HCT116 (cell line): ENCODE data around the gene ATP8A2. TPM values are rescaled to one million over a fixed set of nuclear protein-coding genes. Genes with fewer than 3 reads are reported as not detected.

Experiments
- ATAC-seq: fragments of 200-7000 bp; cut with Tn5 transposase; 2 replicates; pipeline ENCODE4 v1.9.1; 2020; ENCODE audit warnings: mild to moderate bottlenecking, moderate library complexity
- BruUV-seq: library from RNA; stranded (reverse); fragments of 400-500 nt; replicated peaks from 2 replicates; lab custom pipeline; 2021; lab: Mats Ljungman, UMichigan
- CTCF ChIA-PET: fragments of 300-600 bp; sonication (Branson Sonifier 250); formaldehyde crosslinking; loops from one replicate; lab custom pipeline; 2021; ENCODE audit warnings: antibody characterized with exemption; lab: Charles Lee
- POLR2A ChIA-PET: fragments of 300-600, 350-600 bp; sonication (Branson Sonifier 250); formaldehyde crosslinking; loops from one replicate; lab custom pipeline; 2021; ENCODE audit warnings: antibody characterized with exemption; lab: Charles Lee
- RAD21 ChIA-PET, 2 experiments: fragments of 300-600 bp; sonication (Branson Sonifier 250); formaldehyde crosslinking; loops; one replicate each; lab custom pipeline; 2023; ENCODE audit warnings: low total read pairs in 2 of 2; ENCODE audit not compliant: uncharacterized antibody in 2 of 2, unreplicated experiment in 2 of 2, low non-redundant PET in 1 of 2; lab: Charles Lee
- DNase-seq: peaks from one replicate; pipeline ENCODE4 v3.0.0-alpha.2; 2010; ENCODE audit warnings: low read depth, low spot score
- H2AFZ ChIP-seq: fragments of 200-600 bp; shearing (Covaris generic), sonication (generic); 2 replicates; pipeline ENCODE4 v1.6.1; 2017; ENCODE audit warnings: low read depth, mixed run types, mixed read lengths, antibody characterized with exemption, low read length; ENCODE audit not compliant: poor library complexity, severe bottlenecking
- H3K27ac ChIP-seq: 2 replicates; pipeline ENCODE4 v1.5.1; 2012; ENCODE audit warnings: low read depth, low read length
- H3K27me3 ChIP-seq: fragments of 200-600 bp; sonication (generic); 2 replicates; pipeline ENCODE4 v1.6.1; 2016; ENCODE audit warnings: mixed run types, low read length, mixed read lengths; ENCODE audit not compliant: insufficient read depth
- H3K36me3 ChIP-seq, 2 experiments: fragments of 200-500 bp in 1 of 2; fragments of 200-600 bp in 1 of 2; sonication (Bioruptor generic) in 1 of 2; sonication (generic) in 1 of 2; 2 replicates each; pipeline versions ENCODE4 v1.5.1 to v1.6.1; 2014 to 2016; ENCODE audit warnings: low read length in 2 of 2, inconsistent platforms in 1 of 2, mixed read lengths in 1 of 2, mixed run types in 1 of 2; ENCODE audit not compliant: insufficient read depth in 2 of 2, control insufficient read depth in 1 of 2
- H3K4me1 ChIP-seq, 2 experiments: fragments of 200-600 bp in 1 of 2; sonication (generic) in 1 of 2; 2 replicates each; pipeline versions ENCODE4 v1.5.1 to v1.6.1; 2012 to 2017; ENCODE audit warnings: low read length in 2 of 2, inconsistent platforms in 1 of 2, mild to moderate bottlenecking in 1 of 2, mixed read lengths in 1 of 2, mixed run types in 1 of 2, moderate library complexity in 1 of 2; ENCODE audit not compliant: insufficient read depth in 2 of 2, control insufficient read depth in 1 of 2
- H3K4me2 ChIP-seq: fragments of 200-600 bp; sonication (generic); 2 replicates; pipeline ENCODE4 v1.6.1; 2017; ENCODE audit warnings: mixed run types, low read length, mixed read lengths
- H3K4me3 ChIP-seq, 2 experiments: fragments of 200-600 bp in 1 of 2; sonication (generic) in 1 of 2; replicated peaks in 1 of 2; 2 replicates each; pipeline ENCODE4 v1.5.1; 2011 to 2016; ENCODE audit warnings: low read length in 2 of 2, control low read depth in 1 of 2, low read depth in 1 of 2, mild to moderate bottlenecking in 1 of 2, mixed read lengths in 1 of 2, mixed run types in 1 of 2
- H3K79me2 ChIP-seq: fragments of 200-600 bp; sonication (generic); 2 replicates; pipeline ENCODE4 v1.6.1; 2017; ENCODE audit warnings: mild to moderate bottlenecking, mixed run types, low read length, moderate library complexity, mixed read lengths; ENCODE audit not compliant: insufficient read depth
- H3K9ac ChIP-seq: fragments of 200-600 bp; sonication (generic); 2 replicates; pipeline ENCODE4 v1.6.1; 2016; ENCODE audit warnings: low read length, mixed read lengths
- H3K9me2 ChIP-seq: fragments of 200-600 bp; sonication (generic), shearing (Covaris generic); 2 replicates; pipeline ENCODE4 v1.6.1; 2017; ENCODE audit warnings: mixed run types, mild to moderate bottlenecking, moderate library complexity; ENCODE audit not compliant: insufficient read depth
- H3K9me3 ChIP-seq, 2 experiments: fragments of 200-500 bp in 1 of 2; fragments of 200-600 bp in 1 of 2; sonication (Bioruptor generic) in 1 of 2; sonication (generic) in 1 of 2; 2 replicates each; pipeline ENCODE4 v1.6.1; 2014 to 2017; ENCODE audit warnings: low read length in 2 of 2, mixed read lengths in 2 of 2, inconsistent platforms in 1 of 2, low read depth in 1 of 2, mild to moderate bottlenecking in 1 of 2, mixed run types in 1 of 2, moderate library complexity in 1 of 2; ENCODE audit not compliant: control insufficient read depth in 1 of 2, insufficient read depth in 1 of 2
- H4K20me1 ChIP-seq: fragments of 200-600 bp; sonication (generic), shearing (Covaris generic); 2 replicates; pipeline ENCODE4 v1.6.1; 2017; ENCODE audit warnings: mixed run types, mild to moderate bottlenecking, moderate library complexity; ENCODE audit not compliant: insufficient read depth
- CBX3 ChIP-seq: IDR thresholded peaks from 2 replicates; pipeline ENCODE4 v1.6.1; 2012; ENCODE audit warnings: low read depth
- SIN3A ChIP-seq: IDR thresholded peaks from 2 replicates; pipeline ENCODE4 v1.6.1; 2012; ENCODE audit warnings: low read depth
- YY1 ChIP-seq: IDR thresholded peaks from 2 replicates; pipeline ENCODE4 v1.6.1; 2011; ENCODE audit warnings: low read length, low read depth, moderate library complexity, mild to moderate bottlenecking; ENCODE audit not compliant: insufficient replicate concordance; ENCODE audit errors: extremely low read depth
- ZBTB33 ChIP-seq: IDR thresholded peaks from 2 replicates; pipeline ENCODE4 v1.6.1; 2011; ENCODE audit warnings: mild to moderate bottlenecking, low read length, moderate library complexity; ENCODE audit not compliant: insufficient replicate concordance; ENCODE audit errors: extremely low read depth
- ZFX ChIP-seq: fragments of 450-650 bp; IDR thresholded peaks from 2 replicates; pipeline ENCODE4 v1.6.1; 2017
- intact Hi-C: fragments of 100-400 bp; cut with micrococcal nuclease; formaldehyde crosslinking; loops from 2 replicates; pipeline ENCODE4 v1.10.0; 2022
- total RNA-seq: library from RNA; stranded (reverse); gene quantifications from one replicate; pipeline ENCODE4 v1.2.1, GENCODE V29; 2021; ENCODE audit not compliant: unreplicated experiment
- TF ChIP-seq, protein P1 (sequence below), 3 experiments: fragments of 200-600 bp in 1 of 3; sonication (generic) in 1 of 3; IDR thresholded peaks in 2 of 3; conservative IDR thresholded peaks in 1 of 3; 2 replicates each; pipeline ENCODE4 v1.5.1; 2012 to 2017; ENCODE audit warnings: low read depth in 2 of 3, low read length in 2 of 3, antibody characterized with exemption in 1 of 3, borderline replicate concordance in 1 of 3, control low read depth in 1 of 3, mild to moderate bottlenecking in 1 of 3, mixed read lengths in 1 of 3, mixed run types in 1 of 3, moderate library complexity in 1 of 3; ENCODE audit not compliant: insufficient read depth in 1 of 3

The ATP8A2 gene
- total RNA-seq, 1 experiment from 2014 or later = not detected

DNA sequence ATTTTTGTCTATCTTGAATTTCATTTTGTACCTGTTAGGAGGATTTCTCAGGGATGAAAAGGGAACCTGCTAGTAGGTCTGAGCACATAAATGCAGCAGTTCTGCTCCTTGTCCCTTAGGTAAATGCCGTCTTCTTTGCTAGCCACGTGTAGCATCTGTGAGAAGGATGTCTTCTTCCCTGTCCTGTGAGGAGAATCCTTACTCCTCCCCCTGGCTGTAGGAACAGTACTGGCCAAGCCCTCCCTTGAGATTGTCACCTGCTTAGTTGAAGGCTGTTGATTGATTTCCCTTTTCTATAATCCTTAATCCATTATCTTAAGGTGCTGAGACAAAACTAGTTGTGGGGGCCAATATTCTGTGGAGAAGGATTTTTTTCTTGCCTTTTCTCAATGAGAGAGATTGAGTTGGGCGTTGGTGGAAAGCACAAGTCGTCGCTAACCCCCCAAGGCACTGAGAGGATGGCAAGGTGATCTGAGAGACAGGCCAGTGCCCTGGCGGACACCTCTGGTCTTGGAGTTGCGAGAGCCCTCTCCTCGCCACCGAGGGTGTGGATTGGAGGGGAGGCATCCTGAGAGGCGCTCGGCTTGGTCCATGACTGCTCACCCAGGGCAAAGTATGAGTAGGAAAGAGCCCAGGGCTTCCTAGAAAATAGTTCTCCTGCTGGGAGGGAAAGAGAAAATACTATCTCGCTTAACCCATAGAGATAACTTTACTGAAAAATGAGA lies 216.7 kb downstream of the ATP8A2 start:
- intact Hi-C loops = no loop called here
- CTCF ChIA-PET = no interaction called here
- DNase-seq = no peak
- H3K27me3 ChIP-seq = peaks cover 61% of the 10 kb centered on the region
- no peaks in the 10 kb centered on the region for H3K9me3 ChIP-seq
- H4K20me1 ChIP-seq = no peaks in the 10 kb centered on the region
- BruUV-seq = no TSS peak
- ATAC-seq = no peak
- H3K9me2 ChIP-seq = no peaks in the 10 kb centered on the region
- no peak for TF ChIP-seq CBX3
- TF ChIP-seq SIN3A = no peak
- TF ChIP-seq ZFX = no peak
- TF ChIP-seq, protein P1, sequence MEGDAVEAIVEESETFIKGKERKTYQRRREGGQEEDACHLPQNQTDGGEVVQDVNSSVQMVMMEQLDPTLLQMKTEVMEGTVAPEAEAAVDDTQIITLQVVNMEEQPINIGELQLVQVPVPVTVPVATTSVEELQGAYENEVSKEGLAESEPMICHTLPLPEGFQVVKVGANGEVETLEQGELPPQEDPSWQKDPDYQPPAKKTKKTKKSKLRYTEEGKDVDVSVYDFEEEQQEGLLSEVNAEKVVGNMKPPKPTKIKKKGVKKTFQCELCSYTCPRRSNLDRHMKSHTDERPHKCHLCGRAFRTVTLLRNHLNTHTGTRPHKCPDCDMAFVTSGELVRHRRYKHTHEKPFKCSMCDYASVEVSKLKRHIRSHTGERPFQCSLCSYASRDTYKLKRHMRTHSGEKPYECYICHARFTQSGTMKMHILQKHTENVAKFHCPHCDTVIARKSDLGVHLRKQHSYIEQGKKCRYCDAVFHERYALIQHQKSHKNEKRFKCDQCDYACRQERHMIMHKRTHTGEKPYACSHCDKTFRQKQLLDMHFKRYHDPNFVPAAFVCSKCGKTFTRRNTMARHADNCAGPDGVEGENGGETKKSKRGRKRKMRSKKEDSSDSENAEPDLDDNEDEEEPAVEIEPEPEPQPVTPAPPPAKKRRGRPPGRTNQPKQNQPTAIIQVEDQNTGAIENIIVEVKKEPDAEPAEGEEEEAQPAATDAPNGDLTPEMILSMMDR (IDR thresholded peaks at IDR 0.05 in 2 of 3, conservative IDR thresholded peaks at IDR 0.05 in 1 of 3; ENCODE audit: borderline replicate concordance in 1 of 3, insufficient read depth in 1 of 3, low read depth in 2 of 3, low read length in 2 of 3) = no peak
- no peak for TF ChIP-seq YY1
- TF ChIP-seq ZBTB33 = no peak
- no peak overlapping the region for H3K4me3 ChIP-seq
- no peak overlapping the region for H3K27ac ChIP-seq
- no peak overlapping the region for H3K4me2 ChIP-seq
- no peak overlapping the region for H2AFZ ChIP-seq
- H3K9ac ChIP-seq = no peak overlapping the region
- H3K4me1 ChIP-seq = no peaks in the 10 kb centered on the region
- RAD21 ChIA-PET = no interaction called here
- POLR2A ChIA-PET = no interaction called here
- no peaks in the 10 kb centered on the region for H3K79me2 ChIP-seq
- no peaks in the 10 kb centered on the region for H3K36me3 ChIP-seq
